Upper lobe of right lung (tissue), 1 donor: ENCODE data around the gene RANBP17. TPM values are rescaled to one million over a fixed set of nuclear protein-coding genes. Genes with fewer than 3 reads are reported as not detected.

Experiments
- ATAC-seq: fragments of 200-7000 bp; cut with Tn5 transposase; one replicate; pipeline ENCODE4 v1.9.1; 2020; ENCODE audit warnings: mild to moderate bottlenecking, moderate library complexity
- DNase-seq: peaks from one replicate; pipeline ENCODE4 v3.0.0-alpha.2; 2020
- H3K27ac ChIP-seq: fragments of 200-600 bp; one replicate; pipeline ENCODE4 v1.8.0; 2022
- H3K27me3 ChIP-seq: fragments of 200-600 bp; one replicate; pipeline ENCODE4 v1.8.0; 2022; ENCODE audit warnings: mild to moderate bottlenecking
- H3K36me3 ChIP-seq: fragments of 200-600 bp; one replicate; pipeline ENCODE4 v1.8.0; 2022
- H3K4me1 ChIP-seq: fragments of 200-600 bp; one replicate; pipeline ENCODE4 v1.8.0; 2022
- H3K4me3 ChIP-seq: fragments of 200-600 bp; one replicate; pipeline ENCODE4 v1.8.0; 2022; ENCODE audit warnings: mild to moderate bottlenecking
- H3K9me3 ChIP-seq: fragments of 200-600 bp; one replicate; pipeline ENCODE4 v1.8.0; 2022
- CTCF ChIP-seq: fragments of 200-600 bp; IDR thresholded peaks from one replicate; pipeline ENCODE4 v1.8.0; 2022; ENCODE audit warnings: antibody characterized with exemption
- intact Hi-C: fragments of 100-400 bp; cut with DNase I; formaldehyde crosslinking; loops from one replicate; pipeline ENCODE4 v1.11.0; 2022
- long read RNA-seq: library from polyadenylated mRNA; unstranded; transcript quantifications from one replicate; pipeline ENCODE4 v2.0.0, GENCODE V29; 2021
- total RNA-seq: library from RNA; stranded (reverse); fragmentation: NEBNext Ultra II Directional; extraction: Animal tissue kit (Norgen Biotek cat#: 25700); gene quantifications from one replicate; pipeline ENCODE4 v1.2.1, GENCODE V29; 2021
- donor health status: DM: no; HTN: yes; CAD: no; lungs with severe emphysema.

RANBP17 gene
- total RNA-seq, result 17.8 TPM
- long read RNA-seq, full-length matches to known transcripts, result 3 of 15 reads
- long read RNA-seq, partial matches to known transcripts, result 2 of 15 reads
- long read RNA-seq, other reads (novel, unspliced or antisense), result 10 of 15 reads

GRCh38 chr5:170861917-170862766 lies at the start of gene RANBP17:
Gene RANBP17, plus strand, starts transcription at chr5:170862018.
- ATAC-seq (peak; percentile 93), DNase-seq (peak; percentile 86)
- Histone ChIP-seq H3K27me3 (no peaks in the 10 kb centered on the region), H3K4me3 (peak within 1 kb of the TSS; percentile 60), H3K27ac (peak within 1 kb of the TSS; percentile 66), H3K36me3 (no peaks in the 10 kb centered on the region), H3K4me1 (no peaks in the 10 kb centered on the region), H3K9me3 (peaks cover 8% of the 10 kb centered on the region)
- intact Hi-C loops, result no loop called here
- no peak for TF ChIP-seq CTCF

- Histone ChIP-seq H3K27ac (no peak overlapping the region), H3K4me1 (no peaks in the 10 kb centered on the region), H3K4me3 (no peak overlapping the region), H3K9me3 (no peaks in the 10 kb centered on the region), H3K36me3 (no peaks in the 10 kb centered on the region), H3K27me3 (no peaks in the 10 kb centered on the region)
- intact Hi-C loops, result no loop called here
- TF ChIP-seq CTCF, result no peak
- DNase-seq, result no peak
- no peak for ATAC-seq
These were observed 48.6 kb upstream of the RANBP17 start for GRCh38 chr5:170813231-170813630.

GRCh38 chr5:170817195-170817594 lies 44.6 kb upstream of the RANBP17 start:
- H3K4me3 ChIP-seq, result no peak overlapping the region
- no peaks in the 10 kb centered on the region for H3K9me3 ChIP-seq
- no peaks in the 10 kb centered on the region for H3K27me3 ChIP-seq
- no peak for TF ChIP-seq CTCF
- DNase-seq, result no peak
- no peaks in the 10 kb centered on the region for H3K4me1 ChIP-seq
- intact Hi-C loops, result no loop called here
- ATAC-seq, result no peak
- H3K36me3 ChIP-seq, result no peaks in the 10 kb centered on the region
- no peak overlapping the region for H3K27ac ChIP-seq

- H3K9me3 ChIP-seq, result no peaks in the 10 kb centered on the region
- intact Hi-C loops, result no loop called here
- DNase-seq (no peak), ATAC-seq (no peak)
- no peaks in the 10 kb centered on the region for H3K36me3 ChIP-seq
- H3K4me3 ChIP-seq, result no peak overlapping the region
- no peak overlapping the region for H3K27ac ChIP-seq
- no peaks in the 10 kb centered on the region for H3K27me3 ChIP-seq
- no peak for TF ChIP-seq CTCF
- no peaks in the 10 kb centered on the region for H3K4me1 ChIP-seq
These were observed 43.6 kb upstream of the RANBP17 start for GRCh38 chr5:170818232-170818631.

GRCh38 chr5:170819824-170820223 lies 42.0 kb upstream of the RANBP17 start:
- H3K27ac ChIP-seq, result no peak overlapping the region
- intact Hi-C loops, result no loop called here
- no peaks in the 10 kb centered on the region for H3K36me3 ChIP-seq
- H3K4me3 ChIP-seq, result no peak overlapping the region
- H3K4me1 ChIP-seq, result no peaks in the 10 kb centered on the region
- ATAC-seq, result no peak
- no peaks in the 10 kb centered on the region for H3K9me3 ChIP-seq
- no peak for DNase-seq
- H3K27me3 ChIP-seq, result no peaks in the 10 kb centered on the region
- TF ChIP-seq CTCF, result no peak
